ENCODE results near the gene RTP5.
"Not testable (repeated sequence)": the region's sequence is repeated elsewhere in the genome, so short reads cannot be mapped to it uniquely, and the experiment has no call there.

The RTP5 gene

DNA sequence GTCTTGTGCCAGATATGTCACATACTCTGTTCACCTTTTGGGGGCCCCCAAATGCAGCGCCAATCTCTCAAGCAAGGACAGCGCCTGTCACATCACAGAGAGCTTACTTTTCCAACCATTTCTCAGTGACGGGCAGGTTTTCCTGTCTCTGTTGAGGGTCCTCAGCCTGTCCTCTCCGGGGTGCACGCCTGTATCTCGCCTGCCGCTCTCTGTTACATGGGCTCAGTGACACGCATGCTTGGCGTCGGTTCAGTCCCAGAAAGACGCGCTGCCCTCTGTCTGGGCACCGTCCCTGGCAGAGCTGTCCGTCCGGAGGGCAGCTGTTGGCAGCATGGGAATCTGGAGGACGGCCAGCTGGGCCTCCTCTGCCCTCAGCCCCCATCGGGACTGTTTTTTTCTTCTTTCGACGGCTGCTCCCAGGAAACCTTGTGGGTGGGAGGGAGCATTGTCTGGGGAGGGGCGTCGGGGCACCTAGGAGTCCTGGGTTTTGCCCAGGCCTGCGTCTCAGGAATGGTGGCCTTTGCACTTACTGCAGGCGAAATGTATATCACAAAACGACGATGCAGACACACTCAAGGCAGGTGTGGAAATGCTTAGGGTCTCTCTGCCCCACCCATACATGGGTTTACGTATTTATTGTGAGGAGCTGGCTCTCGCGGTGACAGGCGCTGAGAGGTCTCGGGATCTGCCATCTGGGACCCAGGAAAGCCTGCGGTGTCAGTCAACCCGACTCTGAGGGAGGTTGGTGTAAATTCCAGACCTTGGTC is 30.9 kb downstream of the RTP5 start:
- in situ Hi-C loops (cut with MboI; ENCODE audit: low sequenced_read_pairs): no loop called here

GRCh38 chr2:241901018-241901380 is 31.5 kb downstream of the RTP5 start:
- in situ Hi-C loops (cut with MboI; ENCODE audit: low sequenced_read_pairs): no loop called here

DNA sequence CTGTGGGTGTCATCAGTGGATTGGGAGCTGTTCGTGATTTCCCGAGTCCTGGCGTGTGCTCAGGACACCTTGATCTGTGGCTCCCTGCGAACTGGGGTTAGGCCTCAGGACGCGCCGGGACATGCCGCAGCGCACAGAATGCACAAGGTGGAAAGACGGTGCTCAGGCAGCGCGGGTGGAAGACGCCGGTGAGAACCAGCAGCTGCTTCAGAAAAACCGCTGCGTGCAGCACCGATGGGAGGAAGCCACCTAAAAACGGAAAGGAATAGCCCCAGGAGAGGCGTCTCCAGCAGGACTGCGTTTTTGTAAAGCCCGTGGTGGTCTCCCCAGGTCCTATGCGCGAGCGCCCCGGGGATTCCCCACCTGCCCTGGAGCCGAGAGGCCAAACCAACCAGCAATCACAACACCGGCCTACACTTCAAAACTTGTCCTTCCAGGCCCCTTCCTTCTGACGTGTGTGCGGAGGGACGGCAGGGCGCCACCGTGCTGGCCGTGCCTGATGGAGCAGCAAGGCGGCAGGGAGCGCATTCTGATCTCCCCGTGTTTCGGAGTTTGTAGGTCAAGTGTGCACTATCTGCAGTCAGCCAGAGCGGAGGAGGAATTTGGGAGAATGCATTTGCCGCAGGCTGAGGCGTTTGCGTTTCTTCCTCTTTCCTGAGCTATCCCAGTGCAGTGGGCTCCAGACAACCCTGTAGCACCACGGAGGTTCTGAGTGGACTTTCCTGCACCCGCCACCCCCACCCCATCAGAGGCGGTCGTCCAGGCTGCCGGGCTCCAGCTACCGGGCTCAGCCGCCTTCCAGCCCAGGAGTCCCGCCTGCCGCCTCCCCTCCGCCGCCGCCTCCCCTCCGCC is 32.2 kb downstream of the RTP5 start:
- in situ Hi-C loops (cut with MboI; ENCODE audit: low sequenced_read_pairs): no loop called here

DNA sequence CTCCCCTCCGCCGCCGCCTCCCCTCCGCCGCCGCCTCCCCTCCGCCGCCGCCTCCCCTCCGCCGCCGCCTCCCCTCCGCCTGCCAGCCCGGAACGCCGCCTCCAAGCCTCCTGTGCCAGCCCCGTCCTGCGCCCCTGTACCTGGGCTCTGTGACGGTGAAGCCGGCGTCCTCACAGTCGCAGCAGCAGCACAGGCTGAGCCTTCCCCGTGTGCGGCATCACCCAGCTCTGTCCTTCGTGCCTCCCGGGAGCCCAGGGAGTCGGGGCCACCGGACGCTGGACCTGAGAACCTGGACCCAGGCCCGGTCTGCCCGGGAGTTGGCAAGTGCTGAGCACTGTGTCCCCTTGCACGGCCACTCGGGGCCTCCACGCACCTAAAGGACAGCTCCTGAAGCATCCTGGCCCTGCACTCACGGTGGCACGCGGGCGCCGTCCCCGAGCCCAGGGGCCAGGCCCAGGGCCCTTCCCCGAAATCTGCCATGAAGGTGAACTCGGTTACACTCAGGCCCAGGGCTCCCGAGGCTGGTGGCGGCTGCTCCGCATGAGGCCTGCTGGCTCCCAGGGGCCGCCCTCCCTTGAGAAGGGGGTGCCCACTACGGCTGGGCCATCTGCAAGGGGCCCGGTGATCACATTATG is 32.9 kb downstream of the RTP5 start:
- in situ Hi-C loops (cut with MboI; ENCODE audit: low sequenced_read_pairs): no loop called here

DNA sequence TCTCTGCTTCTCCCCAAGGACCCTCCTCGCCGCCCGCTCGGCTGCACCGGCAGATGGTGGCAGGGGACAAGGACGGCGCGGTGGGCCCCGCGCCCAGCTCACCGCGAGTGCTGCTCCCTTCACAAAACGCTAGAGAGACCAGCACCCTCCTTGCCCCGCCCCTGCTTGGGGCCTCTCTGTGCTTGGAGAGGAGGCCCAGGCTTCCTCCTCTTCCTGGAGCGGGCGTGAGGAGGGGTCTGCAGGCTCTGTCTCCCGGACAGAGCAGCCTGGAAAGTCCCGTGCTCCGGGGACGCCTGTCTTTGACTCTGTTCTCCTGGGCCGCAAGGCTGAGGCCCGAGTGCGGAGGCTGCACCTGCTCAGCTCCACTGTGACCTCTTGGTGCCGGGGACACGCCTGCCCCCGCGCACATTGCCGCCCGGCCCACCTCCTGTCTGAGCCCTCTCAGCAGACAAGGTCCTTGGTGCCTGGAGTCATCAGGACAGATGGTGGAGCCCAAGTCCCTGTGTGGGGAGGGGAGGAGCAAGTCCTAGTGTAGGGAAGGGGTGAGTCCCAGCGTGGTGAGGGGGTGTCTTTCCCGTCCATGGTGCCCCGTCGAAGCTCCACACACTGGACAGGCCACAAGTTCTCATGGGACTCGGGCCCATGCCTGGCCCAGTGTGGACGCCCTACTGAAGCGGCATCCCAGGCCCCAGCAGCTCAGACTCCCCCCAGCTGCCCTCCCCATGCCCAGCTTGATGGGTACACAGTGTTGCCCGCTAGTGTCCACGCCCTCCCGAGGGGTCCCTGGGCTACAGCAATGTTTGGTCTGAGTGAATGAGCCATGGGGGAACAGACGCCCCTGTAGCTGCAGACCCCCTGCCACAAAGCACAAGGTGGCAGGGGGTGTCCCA is 33.8 kb downstream of the RTP5 start:
- in situ Hi-C loops (cut with MboI; ENCODE audit: low sequenced_read_pairs): no loop called here

GRCh38 chr2:241904011-241904718 is 34.6 kb downstream of the RTP5 start:
- in situ Hi-C loops (cut with MboI; ENCODE audit: low sequenced_read_pairs): no loop called here

GRCh38 chr2:241904791-241905710 is 35.5 kb downstream of the RTP5 start:
- in situ Hi-C loops (cut with MboI; ENCODE audit: low sequenced_read_pairs): no loop called here

GRCh38 chr2:241905716-241906377 is 36.3 kb downstream of the RTP5 start:
- in situ Hi-C loops (cut with MboI; ENCODE audit: low sequenced_read_pairs): no loop called here

DNA sequence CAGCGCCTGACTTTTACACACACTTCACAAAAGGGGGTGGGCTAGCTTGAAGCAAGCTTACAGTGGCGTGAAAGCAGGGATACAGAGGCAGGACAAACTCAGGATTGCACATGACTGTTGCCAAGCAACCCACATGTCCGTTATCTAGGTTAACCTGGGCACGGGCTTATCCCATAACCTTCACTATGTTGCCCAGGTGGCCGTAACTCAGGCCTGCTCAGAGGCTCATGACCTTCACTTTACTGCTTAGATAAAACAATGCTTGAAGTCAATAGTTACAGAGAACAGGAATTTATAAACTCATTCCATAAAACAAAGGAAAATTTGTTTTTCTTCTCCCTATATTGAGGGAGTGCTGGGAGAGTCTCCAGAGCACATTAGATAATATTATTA is 36.8 kb downstream of the RTP5 start:
- in situ Hi-C loops (cut with MboI; ENCODE audit: low sequenced_read_pairs): not testable (repeated sequence)

GRCh38 chr2:241906826-241907570 is 37.5 kb downstream of the RTP5 start:
- in situ Hi-C loops (cut with MboI; ENCODE audit: low sequenced_read_pairs): no loop called here

DNA sequence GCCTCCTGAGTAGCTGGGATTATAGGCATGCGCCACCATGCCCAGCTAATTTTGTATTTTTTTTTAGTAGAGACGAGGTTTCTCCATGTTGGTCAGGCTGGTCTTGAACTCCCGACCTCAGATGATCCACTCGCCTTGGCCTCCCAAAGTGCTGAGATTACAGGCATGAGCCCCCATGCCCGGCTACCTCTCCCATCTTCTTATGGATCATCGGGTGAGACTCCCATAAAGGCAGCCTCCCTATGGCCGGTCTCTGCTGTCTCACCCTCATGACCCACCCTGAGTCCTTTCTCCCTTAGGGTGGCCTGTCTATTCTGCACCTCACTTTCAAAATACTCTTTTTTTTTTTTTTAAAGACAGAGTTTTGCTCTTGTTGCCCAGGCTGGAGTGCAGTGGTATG is 38.3 kb downstream of the RTP5 start:
- in situ Hi-C loops (cut with MboI; ENCODE audit: low sequenced_read_pairs): not testable (repeated sequence)

DNA sequence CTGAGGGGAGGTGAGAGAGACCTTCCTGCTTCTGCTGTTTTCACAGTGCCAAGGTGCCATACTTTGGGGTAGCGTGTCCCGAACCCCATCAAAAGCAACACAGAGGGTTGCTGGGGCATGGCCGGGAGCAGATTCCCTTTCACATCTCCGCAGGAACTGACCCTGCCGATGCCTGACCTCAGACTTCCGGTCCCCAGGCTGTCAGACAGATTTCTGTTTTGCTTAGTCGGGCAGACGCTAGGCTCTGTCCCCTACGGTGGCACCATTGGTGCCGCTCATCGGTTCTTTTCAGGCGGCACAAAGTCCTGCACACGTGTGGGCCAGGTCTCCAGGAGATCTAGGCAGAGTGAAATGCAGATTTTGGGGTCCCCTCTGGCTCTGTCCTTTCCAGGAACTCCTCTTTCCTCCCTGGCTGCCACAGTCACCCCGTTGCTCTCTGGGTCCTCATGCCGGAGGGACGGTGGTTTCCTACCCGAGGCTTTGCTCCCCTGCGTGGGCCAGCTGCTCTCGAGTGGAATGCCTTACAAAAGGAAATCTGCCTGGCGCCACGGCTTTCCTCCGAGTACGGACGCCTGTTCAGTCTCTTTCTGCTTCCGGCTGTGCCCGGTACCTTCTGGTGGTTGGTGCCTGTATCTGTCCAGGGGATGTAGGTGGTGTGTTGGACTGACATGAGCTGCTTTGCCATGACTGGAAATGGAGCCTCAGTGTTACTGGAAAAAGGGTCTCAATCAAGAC is 39.3 kb downstream of the RTP5 start:
- in situ Hi-C loops (cut with MboI; ENCODE audit: low sequenced_read_pairs): no loop called here

GRCh38 chr2:241909769-241910168 is 40.2 kb downstream of the RTP5 start:
- in situ Hi-C loops (cut with MboI; ENCODE audit: low sequenced_read_pairs): no loop called here

DNA sequence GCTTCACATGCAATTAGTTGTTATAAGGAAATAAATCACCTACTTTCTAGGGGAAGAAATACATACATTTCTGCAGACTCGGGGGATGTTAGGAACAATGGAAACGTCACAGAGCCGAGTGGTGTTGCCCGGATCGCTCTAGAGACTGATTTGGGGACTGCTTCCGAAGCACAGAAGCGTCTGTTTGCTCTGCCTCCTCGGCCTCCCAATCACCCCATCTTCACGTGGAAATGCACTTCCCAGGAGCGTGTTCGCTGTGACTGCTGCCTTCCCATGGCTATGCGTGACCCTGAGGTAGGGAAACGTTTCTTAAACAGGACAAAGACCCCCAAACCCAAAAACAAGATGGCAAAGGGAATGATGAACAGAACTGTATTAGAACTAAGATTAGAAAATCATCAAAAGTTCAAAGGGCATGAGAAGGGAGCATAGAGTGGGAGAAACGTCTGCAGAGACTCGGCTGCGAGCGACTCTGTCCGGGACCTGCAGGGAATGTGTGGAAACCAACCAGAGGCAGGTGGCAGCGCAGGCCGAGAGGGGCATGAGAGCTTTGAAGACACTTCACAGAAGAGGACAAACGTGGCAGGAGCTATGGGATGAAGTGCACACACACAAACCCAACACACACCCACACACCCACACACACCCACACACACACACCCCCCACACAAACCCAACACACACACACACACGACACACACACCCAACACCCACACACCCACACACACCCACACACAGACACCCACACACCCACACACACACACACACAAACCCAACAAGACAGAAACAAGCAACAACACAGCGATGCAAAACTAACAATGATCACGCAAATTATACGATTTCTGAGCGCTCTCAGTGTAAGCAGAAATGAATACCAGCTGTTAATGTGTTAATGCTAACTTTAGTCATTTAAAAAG is 41.3 kb downstream of the RTP5 start:
- in situ Hi-C loops (cut with MboI; ENCODE audit: low sequenced_read_pairs): no loop called here

DNA sequence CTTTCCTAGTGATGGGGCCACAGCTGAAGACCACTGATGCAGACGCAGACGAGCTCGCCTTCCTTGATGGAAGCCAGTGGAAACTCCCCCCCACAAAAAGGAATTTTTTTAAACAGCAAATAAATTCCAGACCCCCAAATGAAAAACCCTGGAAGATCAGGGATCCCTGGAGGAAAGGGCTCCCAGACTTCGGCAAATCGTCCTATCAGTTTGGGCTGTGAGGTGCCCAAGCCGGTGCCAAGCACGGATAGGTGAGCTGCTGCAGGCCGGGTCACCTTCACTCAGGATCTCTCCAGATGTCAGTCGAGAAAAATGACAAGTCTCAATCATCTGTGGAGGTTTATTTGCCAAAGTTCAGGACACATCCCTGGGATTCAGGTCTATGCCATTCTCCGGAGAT is 42.0 kb downstream of the RTP5 start:
- in situ Hi-C loops (cut with MboI; ENCODE audit: low sequenced_read_pairs): no loop called here

DNA sequence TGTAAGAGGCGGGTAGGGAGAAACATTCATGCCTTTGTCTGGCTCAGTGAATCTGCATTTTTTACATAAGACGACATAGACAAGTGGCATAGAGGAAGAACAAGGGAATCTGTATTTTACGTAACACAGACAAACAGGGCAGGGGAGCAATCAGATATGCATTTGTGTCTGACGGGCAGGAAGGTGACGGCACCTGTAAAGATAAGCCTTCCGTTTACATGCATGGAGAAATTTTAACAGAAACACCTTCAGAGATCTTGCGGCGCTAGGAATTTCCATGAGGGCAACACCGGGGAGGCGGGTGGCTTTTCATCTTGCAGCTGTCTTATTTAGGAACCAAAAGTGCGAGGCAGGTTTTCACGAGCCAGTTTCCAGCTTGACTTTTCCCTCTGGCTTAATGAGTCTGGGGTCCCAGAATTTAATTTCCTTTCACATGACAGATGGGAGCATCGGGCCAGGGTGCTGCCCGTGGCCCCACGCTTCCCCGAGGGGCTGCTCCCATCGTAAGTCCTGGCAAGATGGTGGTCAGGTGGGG is 42.6 kb downstream of the RTP5 start:
- in situ Hi-C loops (cut with MboI; ENCODE audit: low sequenced_read_pairs): no loop called here
